ENCODE data around the gene VPS13D. TPM values are rescaled to one million over a fixed set of nuclear protein-coding genes. Genes with fewer than 3 reads are reported as not detected.

VPS13D gene
- total and polyA plus RNA-seq, 2 donors (not counting 3 experiments of a cell fraction or from before 2014, with no cell fraction given) = 13.6 to 48.5 TPM

- Histone ChIP-seq H4K20me1 (replicated peaks; ENCODE audit: control insufficient read depth, extremely low read depth, insufficient read depth, low read length) (no peaks in the 10 kb centered on the region), H3K9me3 (replicated peaks; ENCODE audit: control insufficient read depth, insufficient read depth, low read length) (no peaks in the 10 kb centered on the region), H3K4me2 (ENCODE audit: insufficient read depth, low read length) (peak overlapping the region; percentile 40), H3K27me3 (ENCODE audit: control insufficient read depth in 2 of 2, insufficient read depth in 2 of 2, low read length in 2 of 2) (no peaks in the 10 kb centered on the region), H3K9ac (replicated peaks; ENCODE audit: extremely low read depth, insufficient read depth, low read length) (peak overlapping the region; percentile 68), H3K79me2 (ENCODE audit: control insufficient read depth, insufficient read depth, low read length) (no peaks in the 10 kb centered on the region), H3K36me3 (ENCODE audit: control insufficient read depth in 2 of 2, extremely low read depth in 1 of 2, insufficient read depth in 2 of 2, low read length in 2 of 2) (no peaks in the 10 kb centered on the region), H3K4me1 (ENCODE audit: control insufficient read depth, extremely low read depth, insufficient read depth, low read length) (peaks cover 22% of the 10 kb centered on the region), H3K4me3 (replicated peaks in 1 of 3; ENCODE audit: insufficient read depth in 1 of 3, low read depth in 1 of 3, low read length in 3 of 3) (no peak overlapping the region), H2AFZ (ENCODE audit: low read depth, low read length) (no peak overlapping the region), H3K27ac (ENCODE audit: insufficient read depth, low read depth, low read length) (peak overlapping the region; percentile 91), H3K9me1 (replicated peaks; ENCODE audit: control insufficient read depth, extremely low read depth, insufficient read depth, low read length) (no peaks in the 10 kb centered on the region)
- intact Hi-C loops (cut with micrococcal nuclease) = loop anchor here (1.0 kb wide), 2 partner anchors 70 to 115 kb away; no protein-coding TSS in a partner anchor
- TF ChIP-seq FOS (IDR thresholded peaks at IDR 0.05; ENCODE audit: borderline replicate concordance, insufficient read depth, low read length) (no peak), EZH2 (IDR thresholded peaks at IDR 0.05; ENCODE audit: borderline replicate concordance, low read depth, low read length, severe bottlenecking) (no peak), MAX (IDR thresholded peaks at IDR 0.05; ENCODE audit: insufficient read depth, insufficient read length) (no peak), POLR2AphosphoS5 (IDR thresholded peaks at IDR 0.05; ENCODE audit: insufficient read depth, low read depth, low read length) (no peak)
- no TSS peak for BruUV-seq (replicated peaks)
- no peak for FAIRE-seq
- POLR2A ChIA-PET = no interaction called here
- dilution Hi-C loops (cut with MboI; ENCODE audit: extremely low pct_ligation_motif_present, low sequenced_read_pairs) = no loop called here
- DNase-seq (ENCODE audit: low read depth, low spot score) = no peak
- CTCF ChIA-PET = interaction anchor here (1.3 to 1.8 kb wide), 3 partner anchors 47 to 143 kb away, joined by 3 to 4 read pairs (median 4); no protein-coding TSS in a partner anchor
Measured at GRCh38 chr1:12548973-12549459, 319.2 kb downstream of the VPS13D start.

GRCh38 chr1:12549460-12550349 is 319.9 kb downstream of the VPS13D start:
- peak; percentile 96 for FAIRE-seq
- H2AFZ ChIP-seq (ENCODE audit: low read depth, low read length) = peak overlapping the region; percentile 29
- H3K9me3 ChIP-seq (replicated peaks; ENCODE audit: control insufficient read depth, insufficient read depth, low read length) = no peaks in the 10 kb centered on the region
- no peaks in the 10 kb centered on the region for H3K36me3 ChIP-seq (ENCODE audit: control insufficient read depth in 2 of 2, extremely low read depth in 1 of 2, insufficient read depth in 2 of 2, low read length in 2 of 2)
- H3K9ac ChIP-seq (replicated peaks; ENCODE audit: extremely low read depth, insufficient read depth, low read length) = peak overlapping the region; percentile 68
- no TSS peak for BruUV-seq (replicated peaks)
- H3K27ac ChIP-seq (ENCODE audit: insufficient read depth, low read depth, low read length) = peak overlapping the region; percentile 91
- H3K79me2 ChIP-seq (ENCODE audit: control insufficient read depth, insufficient read depth, low read length) = no peaks in the 10 kb centered on the region
- TF ChIP-seq POLR2AphosphoS5 (IDR thresholded peaks at IDR 0.05; ENCODE audit: insufficient read depth, low read depth, low read length) = peak; percentile 67
- peak; percentile 95 for TF ChIP-seq FOS (IDR thresholded peaks at IDR 0.05; ENCODE audit: borderline replicate concordance, insufficient read depth, low read length)
- no peak for TF ChIP-seq EZH2 (IDR thresholded peaks at IDR 0.05; ENCODE audit: borderline replicate concordance, low read depth, low read length, severe bottlenecking)
- TF ChIP-seq MYC (IDR thresholded peaks at IDR 0.05; ENCODE audit: low read depth, low read length) = no peak
- no peak for TF ChIP-seq POLR2A (IDR thresholded peaks at IDR 0.05; ENCODE audit: low read depth, low read length)
- no peak for TF ChIP-seq MAX (IDR thresholded peaks at IDR 0.05; ENCODE audit: insufficient read depth, insufficient read length)
- TF ChIP-seq CTCF (IDR thresholded peaks at IDR 0.05; ENCODE audit: extremely low read depth in 1 of 2, insufficient read depth in 1 of 2, low read depth in 1 of 2, low read length in 2 of 2) = no peak
- peak; percentile 21 for TF ChIP-seq JUN (IDR thresholded peaks at IDR 0.05; ENCODE audit: borderline replicate concordance, insufficient read depth, insufficient read length, low read depth)
- peak; percentile 77 for TF ChIP-seq GATA2 (IDR thresholded peaks at IDR 0.05; ENCODE audit: insufficient read depth, insufficient read length, low read depth, low read length)
- H3K27me3 ChIP-seq (ENCODE audit: control insufficient read depth in 2 of 2, insufficient read depth in 2 of 2, low read length in 2 of 2) = no peaks in the 10 kb centered on the region
- peaks cover 16% of the 10 kb centered on the region for H3K4me1 ChIP-seq (ENCODE audit: control insufficient read depth, extremely low read depth, insufficient read depth, low read length)
- POLR2A ChIA-PET = no interaction called here
- CTCF ChIA-PET = interaction anchor here (0.6 to 1.8 kb wide), 8 partner anchors 46 to 237 kb away, joined by 3 to 5 read pairs (median 3); no protein-coding TSS in a partner anchor
- intact Hi-C loops (cut with micrococcal nuclease) (loop anchor here (1.0 kb wide), 2 partner anchors 70 to 115 kb away; no protein-coding TSS in a partner anchor), dilution Hi-C loops (cut with MboI; ENCODE audit: extremely low pct_ligation_motif_present, low sequenced_read_pairs) (no loop called here)
- H3K9me1 ChIP-seq (replicated peaks; ENCODE audit: control insufficient read depth, extremely low read depth, insufficient read depth, low read length) = no peaks in the 10 kb centered on the region
- H3K4me3 ChIP-seq (replicated peaks in 1 of 3; ENCODE audit: insufficient read depth in 1 of 3, low read depth in 1 of 3, low read length in 3 of 3) = peak overlapping the region in 1 of 3 experiments; percentile 1
- peak overlapping the region; percentile 40 for H3K4me2 ChIP-seq (ENCODE audit: insufficient read depth, low read length)
- peak; percentile 98 for DNase-seq (ENCODE audit: low read depth, low spot score)
- H4K20me1 ChIP-seq (replicated peaks; ENCODE audit: control insufficient read depth, extremely low read depth, insufficient read depth, low read length) = no peaks in the 10 kb centered on the region

Measured in endothelial cell of umbilical vein (primary cell).